SK-N-MC (cell line): ENCODE results near the gene MRTFA.

Experiments used
- EZH2 ChIP-seq: fragments of 200-600 bp; sonication (generic); IDR thresholded peaks from one replicate; pipeline ENCODE4 v1.6.1; 2017; ENCODE audit warnings: antibody characterized with exemption
- POLR2AphosphoS5 ChIP-seq: IDR thresholded peaks from 2 replicates; pipeline ENCODE4 v1.6.1; 2012; ENCODE audit warnings: mild to moderate bottlenecking, low read depth, low read length, borderline replicate concordance

DNA sequence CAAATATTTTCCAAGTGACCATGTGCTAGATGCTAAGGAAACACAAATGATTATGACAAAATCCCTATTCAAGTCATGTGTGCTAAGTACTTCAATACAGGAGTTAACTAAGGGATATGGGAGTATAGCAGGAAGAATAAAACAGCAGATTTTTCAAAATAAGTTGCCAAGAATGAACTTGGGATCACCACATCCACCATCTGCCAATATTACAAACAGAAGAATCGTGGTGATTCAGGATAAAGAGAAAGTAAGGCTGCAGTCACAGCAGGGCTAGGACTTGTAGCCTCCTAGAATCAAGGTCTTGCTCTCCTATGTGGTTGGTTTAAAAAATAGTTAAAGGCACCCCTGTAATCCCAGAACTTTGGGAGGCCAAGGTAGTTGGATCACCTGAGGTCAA is 34.3 kb downstream of the MRTFA start:
- no peak for TF ChIP-seq POLR2AphosphoS5
- TF ChIP-seq EZH2: no peak
